Lower leg skin (tissue), 4 donors: Measurements from ENCODE around the gene ACKR3. TPM values are rescaled to one million over a fixed set of nuclear protein-coding genes. Genes with fewer than 3 reads are reported as not detected.
A peak's percentile ranks its signal among the peaks of the same experiment; 100 is the strongest.

ENCODE experiments used
- DNase-seq, 2 donors: peaks; one replicate each; pipeline ENCODE4 v3.0.0-alpha.2; 2019; ENCODE audit warnings: low spot score in 2 of 2
- H3K4me3 ChIP-seq: fragments of 200-600 bp; sonication (generic); 2 replicates; pipeline ENCODE4 v1.5.1; 2017; ENCODE audit warnings: mild to moderate bottlenecking, low read depth; ENCODE audit not compliant: poor library complexity, severe bottlenecking
- POLR2A ChIP-seq, 2 donors: fragments of 450-650 bp; IDR thresholded peaks; one replicate each; pipeline ENCODE4 v1.6.1; 2016 to 2017; ENCODE audit warnings: antibody characterized with exemption in 2 of 2, mild to moderate bottlenecking in 1 of 2, moderate library complexity in 1 of 2
- WGBS, 2 donors: methylation state at CpG; one replicate each; pipeline ENCODE4 v1.1.5; 2018; 5-methylcytosine and 5-hydroxymethylcytosine counted together
- intact Hi-C: fragments of 100-400 bp; cut with DNase I; formaldehyde crosslinking; loops from one replicate; pipeline ENCODE4 v1.15.0; 2023; ENCODE audit warnings: low total_unique reads
- total RNA-seq, 4 donors: library from RNA; depleted of rRNA; stranded (reverse); fragments of >200 nt; gene quantifications; one replicate each; pipeline ENCODE4 v1.1.0, GENCODE V29; 2016
- TF ChIP-seq, protein P1 (sequence below), 3 donors: fragments of 450-650 bp; IDR thresholded peaks; one replicate each; pipeline ENCODE4 v1.5.1; 2016; ENCODE audit warnings: antibody characterized with exemption in 3 of 3, mild to moderate bottlenecking in 3 of 3, moderate library complexity in 2 of 3

The ACKR3 gene
- total RNA-seq = 10 to 100 TPM in 3 of 4 donors, 1 to 10 TPM in 1; 6.7 to 25.0 (median 16.7) TPM

DNA sequence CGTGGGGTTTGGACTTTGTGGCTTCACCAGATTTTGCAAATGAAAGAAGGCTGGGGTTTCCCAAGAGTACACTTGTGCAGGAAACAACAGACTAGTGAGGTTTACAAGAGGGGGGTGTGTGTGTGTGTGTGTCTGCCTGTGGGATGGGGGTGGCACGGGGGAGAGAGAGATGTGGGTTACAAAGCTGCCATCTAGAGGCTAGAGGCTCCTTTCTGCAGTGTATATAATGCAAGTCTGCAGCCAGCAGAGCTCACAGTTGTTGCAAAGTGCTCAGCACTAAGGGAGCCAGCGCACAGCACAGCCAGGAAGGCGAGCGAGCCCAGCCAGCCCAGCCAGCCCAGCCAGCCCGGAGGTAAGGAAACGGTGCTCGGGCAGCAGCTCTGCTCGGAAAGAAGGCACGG is at the start of gene ACKR3:
ACKR3 (plus strand) TSS at position 253 of the 401 bp plus-strand sequence. CDS start 10,641 bp downstream, outside the sequence.
- DNase-seq = peak; percentile 71 to 94
- intact Hi-C loops = no loop called here
- peak within 1 kb of the TSS; percentile 6 for H3K4me3 ChIP-seq
- TF ChIP-seq, protein P1, sequence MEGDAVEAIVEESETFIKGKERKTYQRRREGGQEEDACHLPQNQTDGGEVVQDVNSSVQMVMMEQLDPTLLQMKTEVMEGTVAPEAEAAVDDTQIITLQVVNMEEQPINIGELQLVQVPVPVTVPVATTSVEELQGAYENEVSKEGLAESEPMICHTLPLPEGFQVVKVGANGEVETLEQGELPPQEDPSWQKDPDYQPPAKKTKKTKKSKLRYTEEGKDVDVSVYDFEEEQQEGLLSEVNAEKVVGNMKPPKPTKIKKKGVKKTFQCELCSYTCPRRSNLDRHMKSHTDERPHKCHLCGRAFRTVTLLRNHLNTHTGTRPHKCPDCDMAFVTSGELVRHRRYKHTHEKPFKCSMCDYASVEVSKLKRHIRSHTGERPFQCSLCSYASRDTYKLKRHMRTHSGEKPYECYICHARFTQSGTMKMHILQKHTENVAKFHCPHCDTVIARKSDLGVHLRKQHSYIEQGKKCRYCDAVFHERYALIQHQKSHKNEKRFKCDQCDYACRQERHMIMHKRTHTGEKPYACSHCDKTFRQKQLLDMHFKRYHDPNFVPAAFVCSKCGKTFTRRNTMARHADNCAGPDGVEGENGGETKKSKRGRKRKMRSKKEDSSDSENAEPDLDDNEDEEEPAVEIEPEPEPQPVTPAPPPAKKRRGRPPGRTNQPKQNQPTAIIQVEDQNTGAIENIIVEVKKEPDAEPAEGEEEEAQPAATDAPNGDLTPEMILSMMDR (IDR thresholded peaks at IDR 0.05) = no peak
- no peak for TF ChIP-seq POLR2A (IDR thresholded peaks at IDR 0.05)
- WGBS, 2 donors = 2 to 8% methylated on average over 10 of the region's 10 CpGs

DNA sequence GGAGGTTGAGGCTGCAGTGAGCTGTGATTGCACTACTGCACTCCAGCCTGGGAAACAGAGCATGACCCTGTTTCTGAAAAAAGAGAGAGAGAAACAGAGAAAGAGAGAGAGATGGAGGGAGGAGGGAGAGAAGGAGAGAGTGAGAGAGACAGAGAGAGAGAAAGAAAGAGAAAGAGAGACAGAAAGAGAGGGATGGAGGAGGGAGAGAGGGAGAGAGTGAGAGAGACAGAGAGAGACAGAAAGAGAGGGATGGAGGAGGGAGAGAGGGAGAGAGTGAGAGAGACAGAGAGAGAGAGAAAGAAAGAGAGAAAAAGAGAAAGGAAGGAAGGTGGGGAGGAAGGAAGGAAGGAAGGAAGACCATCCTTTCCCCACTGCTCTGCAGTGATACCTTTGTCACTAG is 48.1 kb upstream of the ACKR3 start:
- H3K4me3 ChIP-seq = no peak overlapping the region
- DNase-seq = no peak
- intact Hi-C loops = no loop called here
- TF ChIP-seq, protein P1 (IDR thresholded peaks at IDR 0.05) = no peak
- no peak for TF ChIP-seq POLR2A (IDR thresholded peaks at IDR 0.05)

DNA sequence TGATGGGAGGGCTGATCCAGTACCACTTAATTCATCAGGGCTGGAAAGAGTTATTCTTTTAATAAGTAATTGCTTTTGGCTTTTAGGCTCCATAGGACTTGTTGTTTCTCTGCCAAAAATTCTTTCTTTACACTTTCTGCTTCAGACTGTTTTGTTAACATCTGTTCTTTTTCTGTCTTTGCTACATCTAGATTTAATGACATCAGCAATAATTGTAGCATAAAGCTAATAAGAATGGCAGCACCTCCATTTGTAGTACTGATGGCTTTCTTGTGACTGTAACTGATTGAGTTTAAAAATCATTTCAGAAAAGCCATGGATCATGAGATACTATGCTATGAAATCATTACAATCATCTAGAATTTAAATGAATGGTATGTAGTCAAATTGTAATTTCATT is 46.4 kb upstream of the ACKR3 start:
- H3K4me3 ChIP-seq = no peak overlapping the region
- intact Hi-C loops = no loop called here
- TF ChIP-seq, protein P1 (IDR thresholded peaks at IDR 0.05) = no peak
- TF ChIP-seq POLR2A (IDR thresholded peaks at IDR 0.05) = no peak
- DNase-seq = no peak

DNA sequence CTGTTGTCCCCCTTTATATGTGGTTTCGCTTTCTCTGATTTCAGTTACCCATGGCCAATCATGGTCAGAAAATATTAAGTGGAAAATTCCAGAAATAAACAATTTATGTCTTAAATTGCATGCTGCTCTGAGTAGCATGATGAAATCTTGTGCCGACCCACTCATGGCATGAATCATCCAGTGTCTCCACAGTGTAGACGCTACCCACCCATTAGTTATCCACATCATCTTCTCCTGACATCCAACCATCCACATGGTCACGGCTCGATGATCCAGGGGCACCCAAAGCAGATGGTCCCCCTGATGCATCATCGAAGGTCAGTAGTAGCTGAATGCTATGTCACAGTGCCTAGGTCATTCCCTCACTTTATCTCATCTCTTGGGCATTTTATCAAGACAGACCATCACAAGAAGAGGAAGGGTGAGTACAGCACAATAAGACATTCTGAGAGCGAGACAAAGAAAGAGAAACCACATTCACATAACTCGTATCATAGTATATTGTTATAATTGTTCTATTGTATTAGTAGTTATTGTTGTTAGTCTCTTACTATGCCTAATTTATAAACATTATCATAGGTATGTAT is 44.1 kb upstream of the ACKR3 start:
- intact Hi-C loops = loop anchor here (5.0 kb wide), 1 partner anchor 1688 kb away; no protein-coding TSS in a partner anchor
- 87 to 95% methylated on average over 8 of the region's 8 CpGs for WGBS, 2 donors
- no peak for TF ChIP-seq POLR2A (IDR thresholded peaks at IDR 0.05)
- TF ChIP-seq, protein P1 (IDR thresholded peaks at IDR 0.05) = no peak
- H3K4me3 ChIP-seq = no peak overlapping the region
- no peak for DNase-seq

DNA sequence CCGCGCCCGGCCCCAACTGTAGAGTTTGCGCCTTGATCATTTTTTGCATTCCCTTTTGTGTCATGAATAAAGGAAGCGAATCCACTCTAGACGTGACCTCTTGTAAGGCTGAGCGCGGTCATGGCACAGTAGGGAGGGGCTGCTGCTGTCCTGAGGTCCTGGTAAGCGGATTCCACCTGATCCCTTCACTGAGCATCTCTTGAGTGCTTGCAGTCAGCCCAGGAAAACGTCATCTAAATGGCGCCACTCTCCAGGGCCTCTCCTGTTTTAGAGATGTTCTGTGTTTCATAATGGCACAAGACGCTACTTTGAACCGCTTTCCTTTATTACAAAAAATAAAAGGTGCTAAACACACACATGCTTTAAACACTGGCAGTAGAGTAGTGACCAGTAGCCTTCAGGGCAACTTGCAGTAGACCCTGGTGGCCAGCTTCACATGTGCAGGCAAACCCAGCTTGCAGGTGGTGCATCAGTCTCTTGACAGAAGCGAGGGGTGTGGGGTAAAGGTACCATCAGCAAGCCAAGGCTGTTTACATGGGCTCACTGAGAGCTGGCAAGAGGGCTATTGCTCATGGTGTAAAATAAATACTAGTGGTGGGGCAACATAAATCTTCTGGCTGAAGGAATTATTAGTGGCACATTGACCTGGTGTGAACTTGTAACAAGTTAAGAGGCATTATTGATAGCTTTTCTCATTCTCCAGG is 43.0 kb upstream of the ACKR3 start:
- WGBS, 2 donors = 96% methylated on average over 14 of the region's 14 CpGs
- H3K4me3 ChIP-seq = no peak overlapping the region
- TF ChIP-seq, protein P1 (IDR thresholded peaks at IDR 0.05) = no peak
- TF ChIP-seq POLR2A (IDR thresholded peaks at IDR 0.05) = no peak
- DNase-seq = no peak
- intact Hi-C loops = loop anchor here (5.0 kb wide), 1 partner anchor 1689 kb away; no protein-coding TSS in a partner anchor
